HG03135 (cell line): ENCODE measurements around the gene ARHGEF11.
"Not testable (repeated sequence)": the region's sequence is repeated elsewhere in the genome, so short reads cannot be mapped to it uniquely, and the experiment has no call there.

Experiments
- ATAC-seq: cut with Tn5 transposase; IDR thresholded peaks from one replicate; pipeline ENCODE4 v1.9.1; 2021; ENCODE audit warnings: mild to moderate bottlenecking, moderate library complexity; ENCODE audit not compliant: unreplicated experiment

The ARHGEF11 gene

GRCh38 chr1:157045250-157046218 lies at the start of gene ARHGEF11:
Gene ARHGEF11, minus strand, starts transcription at chr1:157045742. Its CDS starts 1,412 bp downstream, at chr1:157044330.
- ATAC-seq: no peak

GRCh38 chr1:157095091-157095490 lies 49.5 kb upstream of the ARHGEF11 start:
- no peak for ATAC-seq

GRCh38 chr1:157092831-157093230 lies 47.3 kb upstream of the ARHGEF11 start:
- ATAC-seq: no peak

- no peak for ATAC-seq
These were observed 46.2 kb upstream of the ARHGEF11 start for GRCh38 chr1:157091668-157092273.

- no peak for ATAC-seq
These were observed 45.6 kb upstream of the ARHGEF11 start for GRCh38 chr1:157091186-157091585.

GRCh38 chr1:157090771-157091170 lies 45.2 kb upstream of the ARHGEF11 start:
- ATAC-seq: no peak

GRCh38 chr1:157090196-157090647 lies 44.7 kb upstream of the ARHGEF11 start:
- no peak for ATAC-seq

GRCh38 chr1:157089789-157090188 lies 44.2 kb upstream of the ARHGEF11 start:
- no peak for ATAC-seq

- ATAC-seq: no peak
These were observed 43.1 kb upstream of the ARHGEF11 start for GRCh38 chr1:157088607-157089006.

- no peak for ATAC-seq
These were observed 41.5 kb upstream of the ARHGEF11 start for GRCh38 chr1:157087030-157087429.

- no peak for ATAC-seq
These were observed 40.8 kb upstream of the ARHGEF11 start for GRCh38 chr1:157086299-157086698.

- no peak for ATAC-seq
These were observed 39.9 kb upstream of the ARHGEF11 start for GRCh38 chr1:157085421-157085820.

GRCh38 chr1:157084720-157085119 lies 39.2 kb upstream of the ARHGEF11 start:
- no peak for ATAC-seq

- ATAC-seq: no peak
These were observed 36.2 kb upstream of the ARHGEF11 start for GRCh38 chr1:157081707-157082106.

GRCh38 chr1:157080714-157081113 lies 35.2 kb upstream of the ARHGEF11 start:
- ATAC-seq: no peak

GRCh38 chr1:157077394-157077793 lies 31.9 kb upstream of the ARHGEF11 start:
- no peak for ATAC-seq

GRCh38 chr1:157073944-157074685 lies 28.6 kb upstream of the ARHGEF11 start:
- no peak for ATAC-seq

GRCh38 chr1:157069601-157070000 lies 24.1 kb upstream of the ARHGEF11 start:
- ATAC-seq: no peak

- not testable (repeated sequence) for ATAC-seq
These were observed 13.7 kb upstream of the ARHGEF11 start for GRCh38 chr1:157059241-157059640.

GRCh38 chr1:157056269-157056668 lies 10.7 kb upstream of the ARHGEF11 start:
- ATAC-seq: no peak

- ATAC-seq: not testable (repeated sequence)
These were observed 10.2 kb upstream of the ARHGEF11 start for GRCh38 chr1:157055729-157056128.
